ENCODE results near the gene SMIM17.

SMIM17 gene

GRCh38 chr19:56642711-56643459 is at the start of gene SMIM17:
Gene SMIM17 (plus strand): TSS chr19:56643159. CDS start chr19:56645668, 2,509 bp downstream.
- DNase-seq: no peak

GRCh38 chr19:56594446-56594782 is 48.5 kb upstream of the SMIM17 start:
- no peak for DNase-seq

GRCh38 chr19:56594783-56595547 is 48.0 kb upstream of the SMIM17 start, which contains the start of gene ZNF71:
Gene ZNF71 (plus strand): TSS chr19:56595302. CDS start chr19:56601559, 6,257 bp downstream.
- DNase-seq: peak; percentile 63

GRCh38 chr19:56595548-56595899 is 47.4 kb upstream of the SMIM17 start:
- no peak for DNase-seq

- no peak for DNase-seq
These were observed 46.3 kb upstream of the SMIM17 start for GRCh38 chr19:56596676-56597075.

GRCh38 chr19:56597696-56598095 is 45.3 kb upstream of the SMIM17 start:
- no peak for DNase-seq

- no peak for DNase-seq
These were observed 41.6 kb upstream of the SMIM17 start for GRCh38 chr19:56601375-56601774.

GRCh38 chr19:56603829-56604228 is 39.1 kb upstream of the SMIM17 start:
- no peak for DNase-seq

- no peak for DNase-seq
These were observed 34.5 kb upstream of the SMIM17 start for GRCh38 chr19:56608274-56608964.

- DNase-seq: no peak
These were observed 31.7 kb upstream of the SMIM17 start for GRCh38 chr19:56611288-56611687.

- no peak for DNase-seq
These were observed 30.2 kb upstream of the SMIM17 start for GRCh38 chr19:56612737-56613136.

GRCh38 chr19:56613639-56614038 is 29.3 kb upstream of the SMIM17 start:
- no peak for DNase-seq

GRCh38 chr19:56617531-56617930 is 25.4 kb upstream of the SMIM17 start:
- no peak for DNase-seq

GRCh38 chr19:56619121-56619520 is 23.8 kb upstream of the SMIM17 start:
- DNase-seq: no peak

GRCh38 chr19:56622374-56622773 is 20.6 kb upstream of the SMIM17 start:
- no peak for DNase-seq

GRCh38 chr19:56623006-56623405 is 20.0 kb upstream of the SMIM17 start:
- no peak for DNase-seq

- DNase-seq: no peak
These were observed 17.3 kb upstream of the SMIM17 start for GRCh38 chr19:56625708-56626107.

- DNase-seq: no peak
These were observed 9.9 kb upstream of the SMIM17 start for GRCh38 chr19:56633021-56633420.

- no peak for DNase-seq
These were observed 4.9 kb upstream of the SMIM17 start for GRCh38 chr19:56637976-56638555.

GRCh38 chr19:56639217-56639616 is 3.7 kb upstream of the SMIM17 start:
- no peak for DNase-seq

GRCh38 chr19:56643460-56643955 is 549 bp downstream of the SMIM17 start:
- no peak for DNase-seq

GRCh38 chr19:56654151-56654550 is 11.2 kb downstream of the SMIM17 start:
- DNase-seq: no peak
